GM04503 (cell line): Measurements from ENCODE around the gene ATP9A.
"Not testable (repeated sequence)": the region's sequence is repeated elsewhere in the genome, so short reads cannot be mapped to it uniquely, and the experiment has no call there.

Experiments
- DNase-seq: peaks from one replicate; pipeline ENCODE4 v3.0.0-alpha.2; 2012; ENCODE audit warnings: low read depth

The ATP9A gene

DNA sequence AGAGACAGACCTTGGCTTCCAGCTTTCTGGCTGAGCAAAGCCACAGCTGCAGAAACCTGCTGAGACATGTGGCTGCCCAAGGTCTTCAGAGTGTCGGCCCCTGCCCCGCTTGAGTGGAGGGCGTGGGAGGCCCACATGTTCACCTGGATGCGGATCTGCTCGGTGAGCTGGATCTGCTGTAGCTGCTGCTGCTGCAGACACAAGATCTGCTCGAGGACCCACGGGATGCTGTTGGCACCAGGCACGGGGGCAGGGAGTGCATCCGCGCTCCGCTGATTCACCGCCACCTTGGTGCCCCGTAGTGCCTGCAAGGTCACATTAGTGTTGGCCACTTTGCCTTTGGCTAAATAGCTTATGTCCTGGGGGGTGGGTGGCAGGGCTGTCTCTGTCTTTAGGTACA lies 23.4 kb upstream of the ATP9A start:
- no peak for DNase-seq

DNA sequence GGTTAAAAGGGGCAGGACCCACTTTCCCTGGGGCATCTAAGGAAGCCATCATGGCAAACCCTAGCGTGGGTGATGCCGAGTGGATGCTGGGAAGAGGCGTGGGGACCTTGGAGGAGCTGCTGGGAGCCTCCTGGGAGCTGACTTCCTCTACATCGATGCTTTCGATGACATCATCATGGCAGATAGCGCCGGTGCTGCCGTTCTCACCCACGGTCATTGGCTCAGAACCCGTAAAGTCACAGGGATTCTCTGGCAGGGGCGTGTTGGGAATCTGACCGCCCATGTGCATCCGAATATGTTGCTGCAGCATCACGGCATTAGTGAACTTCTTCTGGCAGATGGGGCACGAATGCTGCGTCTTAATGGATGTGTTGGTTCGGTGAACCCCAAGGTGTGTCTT lies 22.1 kb upstream of the ATP9A start:
- DNase-seq = no peak

DNA sequence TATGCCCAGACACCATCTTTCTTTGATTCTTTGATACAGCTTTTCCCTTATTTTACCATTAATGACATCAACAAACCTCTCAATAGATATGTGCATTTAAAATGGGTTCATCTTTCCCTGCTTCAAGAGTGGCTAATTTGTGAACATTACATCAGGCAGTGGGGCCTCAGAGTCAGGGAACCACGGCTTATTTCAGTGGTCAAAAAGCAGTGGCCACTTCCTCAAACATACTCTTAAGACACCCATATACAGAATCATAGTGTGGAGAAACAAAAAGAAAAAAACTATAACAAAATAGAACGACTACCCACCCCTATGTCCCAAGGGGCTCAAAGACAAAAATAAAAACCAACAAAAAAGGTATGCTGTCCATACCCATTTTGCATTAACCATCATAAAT lies 21.2 kb upstream of the ATP9A start:
- no peak for DNase-seq

DNA sequence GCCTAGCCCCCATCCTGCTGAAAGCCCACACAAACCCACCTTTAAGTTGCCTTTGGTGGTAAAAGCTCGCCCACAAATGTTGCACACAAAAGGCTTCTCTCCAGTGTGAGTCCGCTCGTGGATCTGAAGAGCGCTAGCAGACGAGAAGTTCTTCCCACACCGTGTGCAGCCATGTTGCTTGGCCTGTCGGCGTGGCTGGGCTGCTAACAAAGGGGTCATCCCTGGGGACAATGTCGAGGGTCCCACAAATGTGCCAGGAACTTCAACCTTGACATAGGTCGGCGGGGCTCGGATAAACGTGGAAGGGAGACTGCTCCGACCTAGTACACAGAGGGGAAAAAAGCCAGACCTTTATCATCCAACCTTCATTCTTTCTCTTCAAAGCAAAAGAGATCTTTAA lies 20.6 kb upstream of the ATP9A start:
- no peak for DNase-seq

DNA sequence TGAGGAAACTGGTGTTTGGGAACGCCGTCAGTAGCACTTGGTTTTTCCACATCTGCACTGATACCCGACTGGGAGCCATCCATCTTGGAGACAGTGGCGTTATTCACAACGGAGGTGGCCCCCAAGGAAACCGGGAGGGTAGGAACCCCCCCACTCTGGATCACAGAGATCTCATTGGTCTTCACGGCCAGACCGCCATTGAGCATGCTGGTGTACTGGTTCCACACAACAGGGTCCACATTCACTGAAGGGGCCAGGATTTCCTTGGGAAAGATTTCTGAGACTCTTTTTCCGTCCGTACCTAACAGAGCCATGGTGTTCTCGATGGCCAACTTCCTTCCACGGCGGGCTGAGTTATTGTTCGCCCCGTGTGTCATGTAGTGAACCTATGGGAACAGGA lies 16.1 kb upstream of the ATP9A start:
- DNase-seq = no peak

DNA sequence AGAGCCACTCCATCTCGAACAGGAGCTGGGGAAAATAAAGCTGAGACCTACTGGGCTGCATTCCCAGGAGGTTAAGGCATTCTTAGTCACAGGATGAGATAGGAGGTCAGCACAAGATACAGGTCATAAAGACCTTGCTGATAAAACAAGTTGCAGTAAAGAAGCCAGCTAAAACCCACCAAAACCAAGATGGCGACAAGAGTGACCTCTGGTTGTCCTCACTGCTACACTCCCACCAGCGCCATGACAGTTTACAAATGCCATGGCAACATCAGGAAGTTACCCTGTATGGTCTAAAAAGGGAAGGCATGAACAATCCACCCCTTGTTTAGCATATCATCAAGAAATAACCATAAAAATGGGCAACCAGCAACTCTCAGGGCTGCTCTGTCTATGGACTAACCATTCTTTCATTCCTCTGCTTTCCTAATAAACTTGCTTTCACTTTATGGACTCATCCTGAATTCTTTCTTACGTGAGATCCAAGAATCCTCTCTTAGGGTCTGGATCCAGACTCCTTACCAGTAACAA lies 10.1 kb upstream of the ATP9A start:
- not testable (repeated sequence) for DNase-seq

DNA sequence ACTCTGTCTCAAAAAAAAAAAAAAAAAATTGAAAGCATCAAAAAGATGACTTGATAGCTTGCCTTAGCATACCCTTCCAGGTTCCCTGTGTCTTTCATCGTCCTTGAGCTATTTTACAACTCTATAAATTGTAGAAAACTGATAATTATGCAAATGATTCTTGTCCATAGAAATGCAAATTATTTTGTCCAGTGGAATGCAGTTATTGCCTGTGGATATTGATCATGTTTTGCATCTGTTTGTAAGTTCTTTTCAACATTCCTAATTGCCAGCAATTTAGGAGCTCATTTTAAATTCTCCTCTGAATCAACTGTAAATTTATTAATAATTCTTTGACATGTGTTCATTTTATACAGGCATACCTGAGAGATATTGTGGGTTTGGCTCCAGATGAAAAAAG lies 7.1 kb upstream of the ATP9A start:
- no peak for DNase-seq

DNA sequence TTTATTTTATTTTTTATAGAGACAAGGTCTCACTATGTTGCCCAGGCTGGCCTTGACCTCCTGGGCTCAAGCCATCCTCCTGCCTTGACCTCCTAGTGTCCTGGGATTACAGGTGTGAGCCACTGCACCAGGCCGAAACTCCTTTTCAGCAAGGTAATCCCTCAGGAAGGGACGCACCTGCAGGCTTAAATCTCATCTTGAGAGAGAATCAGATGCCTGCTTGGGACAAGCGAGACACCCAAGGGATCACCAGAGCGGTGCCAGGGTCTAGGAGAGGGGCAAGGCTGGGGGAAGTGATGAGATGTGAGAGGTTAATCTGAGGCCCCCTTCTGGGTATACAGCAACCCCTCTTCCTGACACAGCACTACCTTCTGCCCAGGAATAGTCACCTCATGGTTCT lies 4.0 kb upstream of the ATP9A start:
- no peak for DNase-seq

DNA sequence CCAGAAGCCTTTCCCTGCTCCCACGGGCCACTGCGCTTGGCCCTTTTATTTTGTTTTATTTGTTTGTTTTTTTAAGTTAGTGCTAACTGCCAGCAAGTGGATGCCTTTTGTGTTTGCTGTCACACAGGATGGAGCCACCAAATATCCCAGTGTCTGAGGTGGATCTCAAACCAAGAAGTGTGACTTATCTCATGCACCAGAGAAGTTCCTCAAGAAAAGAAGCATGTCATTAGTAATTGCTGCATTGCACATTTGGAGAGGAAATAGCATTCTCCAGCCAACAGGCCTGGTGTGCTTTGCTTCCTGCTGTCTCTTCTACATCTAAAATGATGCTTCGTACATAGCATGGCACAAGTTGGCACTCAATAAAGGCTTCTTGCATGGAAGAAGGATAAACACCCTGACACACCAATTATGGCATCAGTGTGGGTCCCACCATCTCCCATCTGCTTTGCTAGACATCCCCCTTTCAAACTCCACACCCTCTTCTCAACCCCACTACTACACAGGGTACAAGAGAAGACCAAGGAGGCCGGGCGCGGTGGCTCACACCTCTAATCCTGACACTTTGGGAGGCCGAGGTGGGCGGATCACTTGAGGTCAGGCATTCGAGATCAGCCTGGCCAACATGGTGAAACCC lies 1.9 kb upstream of the ATP9A start:
- DNase-seq = no peak

DNA sequence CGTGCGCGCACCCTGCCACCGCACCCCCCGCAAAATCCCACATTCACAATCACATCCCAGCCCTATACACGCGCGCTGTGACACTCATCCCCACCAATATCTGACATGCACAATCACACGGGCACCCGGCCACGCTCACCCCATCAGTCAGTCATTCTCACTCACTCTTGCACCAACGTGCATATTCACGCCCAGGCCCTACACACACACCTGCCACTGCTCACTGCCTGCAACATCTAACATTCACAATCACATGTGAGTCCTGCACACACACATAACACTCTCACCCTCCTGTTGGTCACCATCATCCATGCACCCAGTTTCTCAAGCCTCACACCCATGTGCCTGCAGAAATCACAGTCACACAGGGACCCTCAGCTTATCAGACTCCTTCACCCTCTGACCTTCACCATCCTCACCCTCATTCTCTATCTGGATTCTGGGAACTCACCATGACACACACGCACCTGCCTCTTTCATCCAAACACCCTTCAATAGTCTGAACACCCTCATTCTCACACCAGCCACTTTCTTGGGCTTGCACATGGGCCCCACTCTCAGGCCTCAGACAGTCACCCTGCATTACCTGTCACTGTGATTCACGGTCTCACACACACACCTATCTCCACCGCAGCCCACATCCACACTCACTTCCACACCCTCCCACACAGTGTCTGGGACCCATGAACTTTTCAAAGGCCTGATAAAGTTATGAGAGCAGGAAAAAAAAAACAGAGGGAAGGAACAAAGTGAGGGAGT lies 748 bp upstream of the ATP9A start:
- no peak for DNase-seq

DNA sequence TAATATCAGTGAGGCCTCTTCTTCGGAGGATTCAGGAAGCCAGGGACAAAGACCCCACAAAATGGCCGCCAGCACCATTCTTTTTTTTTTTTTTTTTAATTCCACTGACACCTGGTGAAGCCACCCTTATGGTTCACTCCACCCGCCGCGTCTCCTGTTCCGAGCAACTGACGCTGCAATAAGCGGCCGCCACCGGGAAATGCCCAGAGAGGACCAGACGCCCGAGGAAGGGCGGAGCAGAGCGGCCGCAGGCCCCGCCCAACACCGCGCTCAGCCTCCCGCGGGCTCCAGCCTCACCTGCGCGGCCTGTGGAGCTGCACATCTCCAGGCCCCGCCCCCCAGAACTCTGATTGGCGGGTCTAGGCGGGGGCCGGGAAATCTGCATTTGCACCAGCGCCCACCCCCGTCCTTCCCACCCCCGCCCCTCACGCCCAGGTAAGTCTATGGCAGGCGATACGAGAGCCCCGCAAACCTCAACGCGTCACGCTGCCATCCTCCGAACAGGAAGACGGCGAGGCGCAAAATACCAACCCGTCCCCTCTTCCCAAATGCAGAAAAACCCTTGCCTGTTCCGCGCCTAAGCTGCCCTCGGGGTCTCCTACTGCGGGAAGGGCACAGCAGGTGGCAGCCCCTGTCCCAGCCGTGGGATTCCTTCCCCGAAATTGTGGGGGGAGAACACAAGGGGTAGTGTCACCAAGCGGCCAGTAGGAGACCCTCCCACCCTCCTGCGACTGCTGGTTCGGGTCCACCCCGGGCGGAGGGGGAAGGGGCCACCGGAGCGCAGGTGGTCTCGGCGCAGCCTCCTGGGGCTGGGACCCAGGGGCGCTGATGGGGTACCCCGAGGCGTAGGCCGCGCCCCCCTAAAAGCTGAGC lies 960 bp downstream of the ATP9A start:
- no peak for DNase-seq

DNA sequence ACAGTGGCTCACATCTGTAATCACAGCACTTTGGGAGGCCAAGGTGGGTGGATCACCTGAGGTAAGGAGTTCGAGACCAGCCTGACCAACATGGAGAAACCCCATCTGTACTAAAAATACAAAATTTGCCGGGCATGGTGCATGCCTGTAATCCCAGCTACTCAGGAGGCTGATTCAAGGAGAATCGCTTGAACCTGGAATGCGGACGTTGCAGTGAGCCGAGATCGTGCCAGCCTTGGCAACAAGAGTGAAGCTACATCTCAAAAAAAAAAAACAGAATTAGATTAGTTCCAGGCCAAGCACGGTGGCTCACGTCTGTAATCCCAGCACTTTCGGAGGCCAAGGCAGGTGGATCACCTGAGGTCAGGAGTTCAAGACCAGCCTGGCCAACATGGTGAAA lies 2.8 kb downstream of the ATP9A start:
- DNase-seq = not testable (repeated sequence)

DNA sequence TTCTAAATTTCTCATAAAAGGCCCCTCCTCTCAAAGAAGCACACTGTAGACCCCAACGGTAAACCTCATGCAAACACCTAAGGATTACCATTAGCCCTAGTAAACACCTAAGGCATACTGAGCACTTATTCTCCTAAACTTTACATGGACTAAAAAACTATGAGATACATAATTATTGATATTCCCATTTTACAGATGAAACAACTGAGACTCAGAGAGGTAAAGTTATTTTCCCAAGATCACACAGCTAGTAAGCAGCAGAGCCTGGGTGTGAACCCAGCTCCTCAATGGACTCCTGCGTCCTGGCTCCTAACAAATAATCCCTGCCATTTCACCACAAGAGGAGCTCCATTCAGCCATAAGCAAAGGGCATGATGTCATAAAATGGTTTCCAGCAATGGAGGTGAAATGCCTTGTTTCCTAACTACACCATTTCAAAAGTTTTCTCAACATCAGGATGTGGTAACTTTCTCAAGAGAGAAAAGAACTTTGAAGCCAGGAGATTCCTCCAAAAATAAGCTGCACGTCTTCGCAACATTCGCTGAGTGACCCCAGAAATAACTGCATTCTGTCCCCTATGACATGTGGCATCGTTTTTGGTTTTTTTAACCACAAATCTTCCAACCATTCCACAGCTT lies 4.1 kb downstream of the ATP9A start:
- DNase-seq = peak; percentile 40

DNA sequence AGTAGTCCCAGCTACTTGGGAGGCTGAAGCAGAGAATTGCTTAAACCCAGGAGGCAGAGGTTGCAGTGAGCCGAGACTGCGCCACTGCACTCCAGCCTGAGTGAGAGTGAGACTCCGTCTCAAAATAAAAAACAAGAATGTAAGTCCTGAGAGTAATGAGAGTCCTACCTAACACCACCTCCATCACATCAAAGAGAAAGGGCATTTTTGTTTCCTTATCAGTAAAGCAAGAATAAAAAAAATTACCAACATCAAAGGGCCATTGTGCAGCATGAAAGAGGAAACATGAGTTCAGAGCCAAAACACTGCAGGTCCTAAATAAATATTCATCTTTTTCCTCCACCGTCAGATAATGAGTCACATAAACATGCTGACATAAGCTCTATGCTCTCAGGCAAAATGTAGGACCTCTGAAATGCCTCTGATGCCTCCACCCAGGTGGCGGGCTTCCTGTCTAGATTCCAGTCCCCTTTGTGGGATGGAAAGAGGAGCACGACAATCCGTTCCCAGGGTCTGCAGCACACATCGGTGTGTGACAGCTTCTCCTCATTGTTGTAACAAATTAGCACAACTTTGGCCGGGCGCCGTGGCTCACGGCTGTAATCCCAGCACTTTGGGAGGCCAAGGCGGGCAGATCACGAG lies 7.2 kb downstream of the ATP9A start:
- no peak for DNase-seq

DNA sequence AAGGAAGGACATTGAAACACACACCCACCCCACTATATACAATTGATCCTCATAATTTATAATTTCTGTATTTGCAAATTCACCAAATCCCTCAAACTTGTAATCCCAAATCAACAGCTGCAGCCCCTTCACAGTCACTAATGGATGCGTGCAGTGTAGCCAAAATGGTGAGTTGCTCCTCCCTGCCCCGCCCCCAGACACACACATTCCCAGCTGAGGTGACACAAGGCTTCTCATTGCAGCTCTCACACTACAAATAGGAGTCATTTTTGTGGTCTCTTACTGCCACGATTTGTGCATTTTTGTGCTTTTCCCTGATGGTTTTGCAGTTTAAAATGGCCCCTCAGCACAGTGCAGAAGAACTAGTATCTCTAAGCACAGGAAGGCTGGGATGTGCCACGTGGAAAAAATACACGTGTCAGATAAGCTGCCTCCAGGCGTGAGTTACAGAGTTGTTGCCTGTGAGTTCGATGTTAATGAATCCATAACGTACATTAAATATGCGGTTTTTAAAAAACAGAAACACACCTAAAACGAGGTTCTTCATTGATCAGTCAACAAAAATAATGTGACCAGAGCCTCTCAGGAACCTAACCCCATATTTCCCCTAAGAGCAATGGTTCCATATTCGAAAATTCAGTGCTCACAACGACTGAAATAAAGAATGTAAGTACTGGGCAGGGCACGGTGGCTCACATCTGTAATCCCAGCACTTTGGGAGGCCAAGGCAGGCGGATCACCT lies 8.2 kb downstream of the ATP9A start:
- DNase-seq = no peak

DNA sequence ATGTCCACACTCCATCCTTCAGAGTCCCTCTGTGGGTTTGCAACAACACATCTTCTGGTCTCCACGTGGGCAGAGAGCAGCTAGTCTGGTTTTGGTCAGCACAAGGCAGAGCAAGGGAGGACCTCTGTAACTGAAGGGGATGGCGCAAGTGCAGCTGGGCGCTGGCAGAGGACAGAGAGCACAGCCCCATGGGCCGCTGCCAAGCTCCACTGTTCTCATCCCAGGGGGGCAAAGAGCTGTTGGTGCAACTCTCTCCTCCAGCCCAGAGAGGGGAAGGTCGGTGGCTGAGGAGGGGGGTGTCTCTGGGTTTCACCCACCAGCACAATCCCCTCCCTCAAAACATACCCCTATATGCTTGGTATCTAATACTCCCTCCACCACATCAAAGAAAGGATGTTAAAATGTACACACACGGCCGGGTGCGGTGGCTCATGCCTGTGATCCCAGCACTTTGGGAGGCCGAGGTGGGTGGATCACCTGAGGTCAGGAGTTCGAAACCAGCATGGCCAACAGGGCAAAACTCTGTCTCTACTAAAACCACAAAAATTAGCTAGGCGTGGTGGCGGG lies 9.1 kb downstream of the ATP9A start:
- DNase-seq = no peak

DNA sequence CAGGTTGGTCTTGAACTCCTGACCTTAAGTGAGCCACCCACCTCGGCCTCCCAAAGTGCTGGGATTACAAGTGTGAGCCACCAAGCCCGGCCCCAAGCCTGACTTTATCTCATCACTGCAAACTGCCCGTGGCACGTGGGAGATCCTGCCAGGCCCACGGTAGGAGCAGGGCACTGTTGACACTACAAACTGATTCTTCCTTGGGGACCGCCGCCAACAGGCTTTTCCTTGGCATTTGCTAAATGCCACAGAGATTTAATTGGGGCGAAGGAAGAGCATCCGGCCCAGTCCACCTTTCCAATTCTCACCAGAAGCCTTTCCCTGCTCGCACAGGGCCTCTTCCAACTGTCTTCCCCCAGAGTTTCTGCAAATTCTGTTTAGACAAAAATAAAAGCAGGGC lies 11.0 kb downstream of the ATP9A start:
- no peak for DNase-seq

DNA sequence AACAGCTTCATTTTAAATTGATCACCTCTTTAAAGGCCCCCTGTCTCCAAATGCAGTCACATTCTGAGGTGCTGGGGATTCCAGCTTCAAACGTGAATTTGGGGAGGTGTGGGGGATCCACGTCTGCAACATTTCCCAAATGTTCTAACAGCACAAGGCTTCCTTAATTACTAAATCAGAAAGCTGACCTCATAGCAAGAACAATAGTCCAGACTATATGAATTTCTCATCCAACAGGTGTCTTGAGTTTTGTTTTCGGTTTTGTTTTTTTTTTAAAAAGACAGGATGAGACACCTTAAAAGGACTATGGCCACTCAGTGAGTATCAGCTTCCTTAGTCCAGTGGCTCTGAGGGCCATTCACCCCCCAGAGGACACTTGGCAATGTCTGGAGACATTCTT lies 11.5 kb downstream of the ATP9A start:
- no peak for DNase-seq

DNA sequence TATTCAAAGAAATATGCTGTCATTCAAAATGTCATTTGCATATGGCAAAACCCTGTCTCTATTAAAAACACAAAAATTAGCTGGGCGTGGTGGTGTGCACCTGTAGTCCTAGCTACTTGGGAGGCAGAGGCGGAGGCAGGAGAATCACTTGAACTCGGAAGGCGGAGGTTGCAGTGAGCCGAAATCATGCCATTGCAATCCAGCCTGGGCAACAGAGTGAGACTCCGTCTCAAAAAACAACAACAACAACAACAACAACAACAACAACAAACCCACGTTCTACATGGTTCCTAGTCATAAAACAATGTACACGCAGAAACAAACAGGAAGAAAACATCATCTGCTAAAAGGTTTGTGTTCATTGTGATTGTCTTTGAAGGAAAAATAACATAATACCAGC lies 15.0 kb downstream of the ATP9A start:
- not testable (repeated sequence) for DNase-seq

DNA sequence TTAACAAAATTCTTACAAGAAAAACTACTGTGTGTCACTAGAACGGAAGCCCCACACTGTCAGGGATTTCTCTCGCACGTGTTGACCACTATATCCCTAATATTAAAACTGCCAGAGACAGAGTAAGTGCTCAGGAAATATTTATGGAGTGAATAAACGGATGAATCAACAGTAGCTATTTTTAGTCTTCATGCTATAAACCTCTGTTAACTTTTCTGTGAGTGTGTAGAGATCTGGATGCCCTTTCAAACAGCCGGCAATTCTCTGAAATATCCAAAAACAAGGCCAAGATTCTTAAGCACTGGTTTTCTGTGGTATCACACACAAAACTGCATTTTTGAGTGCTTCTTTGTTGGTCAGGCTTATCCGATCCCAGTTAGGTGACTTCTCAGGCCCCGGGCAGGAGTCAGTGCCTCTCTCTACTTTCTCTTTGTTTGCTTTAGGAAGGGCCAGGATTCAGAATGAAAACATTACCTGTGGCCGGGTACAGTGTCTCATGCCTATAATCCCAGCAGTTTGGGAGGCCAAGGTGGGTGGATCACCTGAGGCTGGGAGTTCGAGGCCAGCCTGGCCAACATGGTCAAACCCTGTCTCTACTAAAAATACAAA lies 15.7 kb downstream of the ATP9A start:
- DNase-seq = peak; percentile 90
